Panc1 (cell line): Measurements from ENCODE around the gene UMAD1. TPM values are rescaled to one million over a fixed set of nuclear protein-coding genes. Genes with fewer than 3 reads are reported as not detected.

Source experiments
- ATAC-seq: fragments of 200-7000 bp; cut with Tn5 transposase; 2 replicates; pipeline ENCODE4 v1.9.1; 2020; ENCODE audit warnings: mild to moderate bottlenecking, moderate library complexity
- BruUV-seq: library from RNA; stranded (reverse); fragments of 400-500 nt; replicated peaks from 2 replicates; lab custom pipeline; 2021; lab: Mats Ljungman, UMichigan
- CTCF ChIA-PET: fragments of 300-600 bp; sonication (Branson Sonifier 250); formaldehyde crosslinking; loops from one replicate; lab custom pipeline; 2022; ENCODE audit warnings: antibody characterized with exemption; lab: Charles Lee
- POLR2A ChIA-PET: fragments of 300-600 bp; sonication (Branson Sonifier 250); formaldehyde crosslinking; loops from one replicate; lab custom pipeline; 2022; ENCODE audit warnings: antibody characterized with exemption; lab: Charles Lee
- DNase-seq: peaks from one replicate; pipeline ENCODE4 v3.0.0-alpha.2; 2010; ENCODE audit warnings: low read depth, low spot score
- H3K27ac ChIP-seq: 2 replicates; pipeline ENCODE4 v1.5.1; 2011; ENCODE audit warnings: mild to moderate bottlenecking, low read length, inconsistent platforms
- H3K27me3 ChIP-seq: fragments of 200-500 bp; sonication (Bioruptor generic); 2 replicates; pipeline ENCODE4 v1.6.0; 2014; ENCODE audit warnings: low read length, inconsistent platforms; ENCODE audit not compliant: control insufficient read depth, insufficient read depth
- H3K36me3 ChIP-seq: fragments of 200-500 bp; sonication (Bioruptor generic); 2 replicates; pipeline ENCODE4 v1.5.1; 2014; ENCODE audit warnings: inconsistent platforms, mild to moderate bottlenecking, low read length, moderate library complexity; ENCODE audit not compliant: control insufficient read depth, insufficient read depth
- H3K4me1 ChIP-seq: 2 replicates; pipeline ENCODE4 v1.5.1; 2011; ENCODE audit warnings: inconsistent platforms, mild to moderate bottlenecking, low read length, moderate library complexity; ENCODE audit not compliant: control insufficient read depth, insufficient read depth
- H3K4me3 ChIP-seq, 2 experiments: 2 replicates each; pipeline ENCODE4 v1.5.1; 2011 to 2012; ENCODE audit warnings: low read depth in 2 of 2, low read length in 2 of 2, mild to moderate bottlenecking in 2 of 2, inconsistent platforms in 1 of 2, moderate library complexity in 1 of 2
- H3K9me3 ChIP-seq: fragments of 200-500 bp; sonication (Bioruptor generic); 2 replicates; pipeline ENCODE4 v1.5.1; 2014; ENCODE audit warnings: low read depth, mild to moderate bottlenecking, inconsistent platforms, low read length, moderate library complexity; ENCODE audit not compliant: control insufficient read depth, insufficient read depth
- CTCF ChIP-seq: fragments of 450-650 bp; IDR thresholded peaks from 2 replicates; pipeline ENCODE4 v1.5.1; 2017; ENCODE audit warnings: mild to moderate bottlenecking
- POLR2AphosphoS5 ChIP-seq: IDR thresholded peaks from 2 replicates; pipeline ENCODE4 v1.6.1; 2012; ENCODE audit warnings: mild to moderate bottlenecking, low read depth, low read length, moderate library complexity
- REST ChIP-seq, 2 experiments: IDR thresholded peaks; 2 replicates each; pipeline ENCODE4 v1.6.1; 2011 to 2012; ENCODE audit warnings: low read depth in 2 of 2, control low read depth in 1 of 2, low read length in 1 of 2, mild to moderate bottlenecking in 1 of 2, moderate library complexity in 1 of 2; ENCODE audit not compliant: insufficient read depth in 1 of 2
- SIN3A ChIP-seq: IDR thresholded peaks from 2 replicates; pipeline ENCODE4 v1.6.1; 2012; ENCODE audit warnings: low read depth, mild to moderate bottlenecking, low read length, moderate library complexity, borderline replicate concordance; ENCODE audit not compliant: insufficient read depth
- TCF7L2 ChIP-seq: IDR thresholded peaks from 2 replicates; pipeline ENCODE4 v1.6.1; 2011; ENCODE audit warnings: mild to moderate bottlenecking, low read depth, low read length, inconsistent platforms
- in situ Hi-C: cut with HindIII; loops from 2 replicates; pipeline ENCODE4 v1.10.0; 2016; ENCODE audit warnings: low sequenced_read_pairs, low pct_unique_long_range_greater_than_20kb
- intact Hi-C: fragments of 100-400 bp; cut with micrococcal nuclease; formaldehyde crosslinking; loops from one replicate; pipeline ENCODE4 v1.10.0; 2022; ENCODE audit not compliant: unreplicated experiment
- total RNA-seq: library from RNA; stranded (reverse); gene quantifications from one replicate; pipeline ENCODE4 v1.2.1, GENCODE V29; 2021; ENCODE audit not compliant: unreplicated experiment

UMAD1 gene
- total RNA-seq, 1 experiment from 2014 or later, result 19.9 TPM

- Histone ChIP-seq H3K27me3 (no peaks in the 10 kb centered on the region), H3K4me3 (no peak overlapping the region), H3K27ac (no peak overlapping the region), H3K9me3 (no peaks in the 10 kb centered on the region), H3K36me3 (no peaks in the 10 kb centered on the region), H3K4me1 (no peaks in the 10 kb centered on the region)
- ATAC-seq, result no peak
- no TSS peak for BruUV-seq
- intact Hi-C loops (no loop called here), in situ Hi-C loops (no loop called here)
- POLR2A ChIA-PET, result no interaction called here
- CTCF ChIA-PET, result no interaction called here
- no peak for DNase-seq
- TF ChIP-seq POLR2AphosphoS5, result no peak
- no peak for TF ChIP-seq REST (IDR thresholded peaks at IDR 0.05; ENCODE audit: insufficient read depth in 1 of 2, low read depth in 2 of 2, low read length in 1 of 2)
- no peak for TF ChIP-seq SIN3A
- TF ChIP-seq TCF7L2, result no peak
- no peak for TF ChIP-seq CTCF
Measured at GRCh38 chr7:7820409-7820808, 179.9 kb downstream of the UMAD1 start.

GRCh38 chr7:7820939-7821338, 180.4 kb downstream of the UMAD1 start:
- BruUV-seq, result no TSS peak
- intact Hi-C loops, result no loop called here
- H3K27ac ChIP-seq, result no peak overlapping the region
- ChIA-PET CTCF (no interaction called here), POLR2A (no interaction called here)
- no peaks in the 10 kb centered on the region for H3K9me3 ChIP-seq
- H3K27me3 ChIP-seq, result no peaks in the 10 kb centered on the region
- H3K36me3 ChIP-seq, result no peaks in the 10 kb centered on the region
- ATAC-seq (no peak), DNase-seq (no peak)
- in situ Hi-C loops, result no loop called here
- TF ChIP-seq TCF7L2 (no peak), CTCF (no peak), SIN3A (no peak), REST (IDR thresholded peaks at IDR 0.05; ENCODE audit: insufficient read depth in 1 of 2, low read depth in 2 of 2, low read length in 1 of 2) (no peak), POLR2AphosphoS5 (no peak)
- H3K4me1 ChIP-seq, result no peaks in the 10 kb centered on the region
- no peak overlapping the region for H3K4me3 ChIP-seq
